HG03108 (cell line): ENCODE results near the gene DNAJC8.

Experiments used
- ATAC-seq: cut with Tn5 transposase; IDR thresholded peaks from one replicate; pipeline ENCODE4 v1.9.1; 2021; ENCODE audit warnings: moderate library complexity; ENCODE audit not compliant: unreplicated experiment

Gene DNAJC8

GRCh38 chr1:28232558-28233263, at the start of gene DNAJC8:
DNAJC8 (minus strand) TSS chr1:28233029; CDS start chr1:28232998, 31 bp downstream.
- peak; percentile 53 for ATAC-seq

- no peak for ATAC-seq
Measured at GRCh38 chr1:28281608-28282425, 49.0 kb upstream of the DNAJC8 start.

- no peak for ATAC-seq
Measured at GRCh38 chr1:28280977-28281381, 48.1 kb upstream of the DNAJC8 start.

GRCh38 chr1:28280501-28280900, 47.7 kb upstream of the DNAJC8 start:
- ATAC-seq: no peak

GRCh38 chr1:28279721-28280120, 46.9 kb upstream of the DNAJC8 start:
- ATAC-seq: no peak

GRCh38 chr1:28278763-28279162, 45.9 kb upstream of the DNAJC8 start:
- ATAC-seq: no peak

- ATAC-seq: no peak
Measured at GRCh38 chr1:28273216-28273860, 40.5 kb upstream of the DNAJC8 start.

GRCh38 chr1:28272215-28272852, 39.5 kb upstream of the DNAJC8 start:
- no peak for ATAC-seq

- no peak for ATAC-seq
Measured at GRCh38 chr1:28269529-28269928, 36.7 kb upstream of the DNAJC8 start.

- no peak for ATAC-seq
Measured at GRCh38 chr1:28267633-28268032, 34.8 kb upstream of the DNAJC8 start.

GRCh38 chr1:28266920-28267322, 34.1 kb upstream of the DNAJC8 start:
- no peak for ATAC-seq

GRCh38 chr1:28265577-28265976, 32.7 kb upstream of the DNAJC8 start:
- no peak for ATAC-seq

- no peak for ATAC-seq
Measured at GRCh38 chr1:28264897-28265296, 32.1 kb upstream of the DNAJC8 start.

- no peak for ATAC-seq
Measured at GRCh38 chr1:28260803-28261174, 28.0 kb upstream of the DNAJC8 start.

GRCh38 chr1:28259934-28260802, 27.3 kb upstream of the DNAJC8 start:
- ATAC-seq: peak; percentile 3

GRCh38 chr1:28259252-28259933, 26.6 kb upstream of the DNAJC8 start, which contains the start of gene SESN2:
SESN2 (plus strand) TSS chr1:28259518; CDS start chr1:28259848, 330 bp downstream.
- peak; percentile 93 for ATAC-seq

- no peak for ATAC-seq
Measured at GRCh38 chr1:28258628-28259251, 25.9 kb upstream of the DNAJC8 start.

GRCh38 chr1:28257736-28258135, 24.9 kb upstream of the DNAJC8 start:
- no peak for ATAC-seq

- no peak for ATAC-seq
Measured at GRCh38 chr1:28256197-28256827, 23.5 kb upstream of the DNAJC8 start.
